HG02588 (cell line): ENCODE measurements around the gene STX4.

Experiments used
- ATAC-seq: cut with Tn5 transposase; IDR thresholded peaks from one replicate; pipeline ENCODE4 v1.9.1; 2021; ENCODE audit warnings: mild to moderate bottlenecking, moderate library complexity; ENCODE audit not compliant: unreplicated experiment

Gene STX4

GRCh38 chr16:31082368-31083045 is 49.1 kb downstream of the STX4 start:
- ATAC-seq, result no peak

- no peak for ATAC-seq
These were observed 49.7 kb downstream of the STX4 start for GRCh38 chr16:31083081-31083480.

- ATAC-seq, result no peak
These were observed 50.2 kb downstream of the STX4 start for GRCh38 chr16:31083556-31083955.

GRCh38 chr16:31083981-31084380 is 50.6 kb downstream of the STX4 start:
- ATAC-seq, result no peak

- no peak for ATAC-seq
These were observed 51.4 kb downstream of the STX4 start for GRCh38 chr16:31084584-31085302.

GRCh38 chr16:31085411-31085810 is 52.1 kb downstream of the STX4 start:
- no peak for ATAC-seq

- no peak for ATAC-seq
These were observed 52.7 kb downstream of the STX4 start for GRCh38 chr16:31085873-31086628.

GRCh38 chr16:31086629-31086906 is 53.2 kb downstream of the STX4 start:
- ATAC-seq, result no peak

GRCh38 chr16:31087481-31087880 is 54.1 kb downstream of the STX4 start:
- no peak for ATAC-seq

- ATAC-seq, result no peak
These were observed 54.6 kb downstream of the STX4 start for GRCh38 chr16:31087971-31088370.

GRCh38 chr16:31088459-31089183 is 55.3 kb downstream of the STX4 start, which contains the start of gene PRSS53:
TSS of gene PRSS53 (minus strand) at chr16:31088943. CDS start at chr16:31088809, 134 bp downstream.
- ATAC-seq, result no peak

- ATAC-seq, result no peak
These were observed 55.8 kb downstream of the STX4 start for GRCh38 chr16:31089199-31089598.
